ENCODE measurements around the gene CTSC.

DNA sequence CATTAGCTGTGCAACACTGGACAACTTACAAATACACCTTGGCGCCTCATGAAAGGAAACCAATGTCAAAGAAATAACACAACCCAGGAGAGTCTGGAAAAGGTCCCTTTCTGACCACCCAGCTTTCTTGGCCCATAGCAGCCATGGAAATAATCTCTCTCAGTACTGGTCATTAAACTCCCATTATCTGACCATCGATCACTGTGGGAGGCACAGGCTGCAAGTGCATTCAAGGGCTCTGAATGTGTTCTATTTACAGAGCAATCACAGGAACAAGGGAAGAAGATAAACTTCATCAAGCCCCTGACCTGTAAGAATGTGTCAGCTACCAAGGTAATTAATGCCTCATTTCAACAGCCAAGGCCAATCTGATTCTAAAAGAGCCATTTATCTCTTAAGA, 40.1 kb downstream of the CTSC start:
- TF ChIP-seq POLR2A (IDR thresholded peaks at IDR 0.05) = no peak
- TF ChIP-seq CTCF (IDR thresholded peaks at IDR 0.05) = no peak
